ENCODE results near the gene SDR42E2. TPM values are rescaled to one million over a fixed set of nuclear protein-coding genes. Genes with fewer than 3 reads are reported as not detected.
"Not testable (repeated sequence)": the region's sequence is repeated elsewhere in the genome, so short reads cannot be mapped to it uniquely, and the experiment has no call there.

The SDR42E2 gene
- total and polyA plus RNA-seq, 12 donors, result 0.09 to 0.15 TPM; not detected in 10

DNA sequence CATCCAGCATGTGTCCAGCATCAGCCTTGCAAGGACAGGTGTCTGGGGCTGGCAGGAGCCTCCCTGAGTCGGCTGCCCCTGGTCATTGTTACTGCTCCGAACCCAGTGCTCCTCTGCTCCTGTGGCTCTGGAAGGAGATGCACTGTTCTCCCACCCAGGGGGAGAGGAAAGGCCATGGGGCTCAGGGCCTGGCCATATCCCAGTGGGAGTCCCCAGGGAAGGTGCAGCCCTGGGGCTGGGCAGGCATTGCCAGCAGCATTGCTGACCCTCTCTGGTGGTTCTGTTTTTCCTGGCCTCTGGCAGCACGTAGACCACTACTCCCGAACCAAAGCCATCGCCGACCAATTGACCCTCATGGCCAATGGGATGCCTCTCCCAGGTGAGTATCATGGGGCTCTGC lies 9.6 kb downstream of the SDR42E2 start:
- no peak for TF ChIP-seq CTCF (IDR thresholded peaks at IDR 0.05)
- intact Hi-C loops (cut with DNase I), result no loop called here
- Histone ChIP-seq H3K27me3 (no peaks in the 10 kb centered on the region), H3K27ac (no peak overlapping the region), H3K9me3 (peaks cover 0 to 3% (median 0%) of the 10 kb centered on the region in 11 donors), H3K4me1 (no peaks in the 10 kb centered on the region), H3K4me3 (no peak overlapping the region), H3K36me3 (no peaks in the 10 kb centered on the region)
- 88 to 94% methylated on average over 6 of the region's 6 CpGs for WGBS, 2 donors
- no peak for DNase-seq
- ATAC-seq, result no peak

DNA sequence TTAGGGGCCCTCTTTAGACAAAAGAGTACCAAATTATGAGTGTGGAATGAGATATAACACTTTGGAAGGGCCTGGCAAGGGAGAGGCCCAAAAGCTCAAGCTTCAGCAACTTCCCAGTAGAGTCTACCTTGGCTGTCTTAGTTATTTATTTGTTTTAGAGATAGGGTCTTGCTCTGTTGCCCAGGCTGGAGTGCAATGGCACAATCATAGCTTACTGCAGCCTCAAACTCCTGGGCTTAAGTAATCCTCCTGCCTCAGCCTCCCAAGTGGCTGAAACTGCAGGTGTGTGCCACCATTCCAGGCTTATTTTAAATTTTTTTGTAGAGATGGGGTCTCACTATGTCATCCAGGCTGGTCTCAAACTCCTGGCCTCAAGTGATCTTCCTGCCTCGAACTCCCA lies 10.3 kb downstream of the SDR42E2 start:
- H3K36me3 ChIP-seq; H3K4me1 ChIP-seq; H3K27ac ChIP-seq; intact Hi-C loops (cut with DNase I); H3K9me3 ChIP-seq; ATAC-seq; DNase-seq; H3K27me3 ChIP-seq; H3K4me3 ChIP-seq: not testable (repeated sequence)
- WGBS, 2 donors, result 79 to 100% methylated on average over 1 of the region's 1 CpG

DNA sequence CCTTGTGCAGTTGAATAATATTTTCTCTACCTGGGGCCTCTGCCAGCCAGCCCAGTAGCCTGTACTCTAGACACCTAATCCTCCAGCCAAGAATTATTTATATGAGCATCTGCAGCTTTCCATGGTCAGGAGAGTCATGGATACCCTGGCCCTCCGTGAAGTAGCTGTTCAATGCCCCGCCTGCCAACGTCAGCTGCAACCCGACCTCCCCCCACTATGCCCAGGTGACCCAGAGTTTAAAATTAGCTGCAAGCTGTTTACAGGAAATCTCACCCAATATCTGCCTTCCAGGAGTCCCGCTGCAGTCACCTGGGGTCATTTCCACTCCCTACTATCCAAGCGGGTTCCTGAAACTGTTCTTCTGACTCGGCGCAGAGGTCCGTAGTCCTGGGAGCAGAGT lies 12.3 kb downstream of the SDR42E2 start:
- intact Hi-C loops (cut with DNase I), result loop anchor here in 1 of 10 donors (5.0 kb wide), 1 partner anchor 67 kb away; no protein-coding TSS in a partner anchor
- no peak for ATAC-seq
- Histone ChIP-seq H3K36me3 (no peaks in the 10 kb centered on the region), H3K4me1 (no peaks in the 10 kb centered on the region), H3K27ac (no peak overlapping the region), H3K9me3 (no peaks in the 10 kb centered on the region), H3K4me3 (no peak overlapping the region), H3K27me3 (no peaks in the 10 kb centered on the region)
- 55 to 65% methylated on average over 9 of the region's 9 CpGs for WGBS, 2 donors
- DNase-seq, result no peak
- no peak for TF ChIP-seq CTCF (IDR thresholded peaks at IDR 0.05)

DNA sequence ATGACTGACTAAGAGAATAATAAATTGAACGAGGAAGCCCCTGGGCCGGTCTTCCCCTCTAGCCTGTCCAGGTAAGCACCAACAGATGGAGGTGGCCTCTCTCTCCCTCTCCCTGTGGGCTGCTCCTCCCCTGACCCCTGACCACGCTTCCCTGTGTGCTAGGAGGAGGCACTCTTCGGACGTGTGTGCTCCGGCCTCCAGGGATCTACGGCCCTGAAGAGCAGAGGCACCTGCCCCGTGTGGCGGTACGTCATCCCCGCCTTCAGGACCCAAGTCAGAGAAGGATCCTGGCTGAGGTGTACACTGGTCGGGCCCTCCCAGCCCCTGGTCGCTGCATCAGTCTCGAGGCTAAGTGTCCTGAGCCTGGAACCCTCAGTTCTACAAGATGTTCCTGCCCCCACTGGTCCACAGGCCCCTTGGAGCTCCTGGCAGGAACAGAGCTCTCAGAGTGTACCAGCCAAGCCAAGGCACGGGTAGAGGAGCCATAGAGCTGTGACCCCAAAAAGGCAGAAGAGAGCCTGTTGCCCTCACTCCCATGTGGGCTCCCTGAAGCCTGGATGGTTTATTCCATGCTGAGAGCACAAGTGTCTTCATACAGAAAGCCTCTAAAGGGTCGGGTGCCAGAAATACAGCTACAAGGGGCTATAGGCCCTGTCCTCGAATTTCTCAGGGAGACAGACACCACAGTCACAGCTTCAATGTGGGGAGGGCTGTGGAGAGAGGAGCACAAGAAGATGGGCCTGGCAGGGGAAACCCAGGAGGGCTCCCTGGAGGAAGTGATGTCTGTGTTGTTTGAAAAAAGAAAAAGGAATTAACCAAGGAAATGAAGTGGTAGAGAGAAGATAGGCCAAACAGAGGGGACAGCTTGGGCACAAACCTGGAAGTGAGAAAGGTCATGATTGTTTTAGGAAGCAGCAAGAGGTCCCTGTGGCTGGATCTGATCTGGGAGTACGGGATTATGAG lies 15.9 kb downstream of the SDR42E2 start:
- no peak overlapping the region for H3K27ac ChIP-seq
- H3K4me3 ChIP-seq, result no peak overlapping the region
- intact Hi-C loops (cut with DNase I), result loop anchor here in 1 of 10 donors (5.0 kb wide), 1 partner anchor 71 kb away; no protein-coding TSS in a partner anchor
- no peak for DNase-seq
- 80 to 81% methylated on average over 18 of the region's 18 CpGs for WGBS, 2 donors
- no peak for TF ChIP-seq CTCF (IDR thresholded peaks at IDR 0.05)
- no peaks in the 10 kb centered on the region for H3K36me3 ChIP-seq
- ATAC-seq, result no peak
- no peaks in the 10 kb centered on the region for H3K4me1 ChIP-seq
- no peaks in the 10 kb centered on the region for H3K9me3 ChIP-seq
- H3K27me3 ChIP-seq, result no peaks in the 10 kb centered on the region

DNA sequence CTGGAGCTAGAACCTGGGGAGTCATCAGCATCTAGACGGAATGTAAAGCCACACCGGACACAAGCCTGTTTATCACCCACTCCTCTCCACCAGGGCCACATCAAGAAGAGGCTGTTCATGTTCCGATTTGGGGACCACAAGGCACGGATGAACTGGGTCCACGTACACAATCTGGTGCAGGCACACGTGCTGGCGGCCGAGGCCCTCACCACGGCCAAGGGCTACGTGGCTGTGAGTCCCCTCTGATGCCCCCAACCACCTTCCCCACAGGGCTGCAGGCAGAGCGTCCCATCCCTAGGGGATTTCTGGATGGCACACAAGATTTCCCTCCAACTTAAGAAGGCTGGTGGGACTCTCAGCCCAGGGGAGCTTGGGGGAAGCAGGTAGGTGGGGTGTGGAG lies 19.1 kb downstream of the SDR42E2 start:
- Histone ChIP-seq H3K4me1 (no peaks in the 10 kb centered on the region), H3K27ac (no peak overlapping the region), H3K4me3 (no peak overlapping the region), H3K27me3 (no peaks in the 10 kb centered on the region), H3K9me3 (no peaks in the 10 kb centered on the region), H3K36me3 (no peaks in the 10 kb centered on the region)
- WGBS, 2 donors, result 89 to 91% methylated on average over 11 of the region's 11 CpGs
- no peak for DNase-seq
- no peak for ATAC-seq
- intact Hi-C loops (cut with DNase I), result loop anchor here in 5 of 10 donors (10.0 kb wide), 4 partner anchors 87 to 1027 kb away; partner anchors contain the start of genes DNAH3 (in 1 of the 5), LDAF1 (in 1 of the 5) and VWA3A (in 1 of the 5)
- no peak for TF ChIP-seq CTCF (IDR thresholded peaks at IDR 0.05)
